Measurements from ENCODE around the gene GCHFR. TPM values are rescaled to one million over a fixed set of nuclear protein-coding genes. Genes with fewer than 3 reads are reported as not detected.

Gene GCHFR
- 12.1 TPM for total RNA-seq (2013)
- polyA plus RNA-seq (10 to 100 TPM; 19.1 to 46.7 (median 45.9) TPM), polyA minus RNA-seq (9.0 and 16.4 TPM in 2 replicates), total RNA-seq (0.34 to 5.7 (median 2.9) reads per million in 11 experiments)

DNA sequence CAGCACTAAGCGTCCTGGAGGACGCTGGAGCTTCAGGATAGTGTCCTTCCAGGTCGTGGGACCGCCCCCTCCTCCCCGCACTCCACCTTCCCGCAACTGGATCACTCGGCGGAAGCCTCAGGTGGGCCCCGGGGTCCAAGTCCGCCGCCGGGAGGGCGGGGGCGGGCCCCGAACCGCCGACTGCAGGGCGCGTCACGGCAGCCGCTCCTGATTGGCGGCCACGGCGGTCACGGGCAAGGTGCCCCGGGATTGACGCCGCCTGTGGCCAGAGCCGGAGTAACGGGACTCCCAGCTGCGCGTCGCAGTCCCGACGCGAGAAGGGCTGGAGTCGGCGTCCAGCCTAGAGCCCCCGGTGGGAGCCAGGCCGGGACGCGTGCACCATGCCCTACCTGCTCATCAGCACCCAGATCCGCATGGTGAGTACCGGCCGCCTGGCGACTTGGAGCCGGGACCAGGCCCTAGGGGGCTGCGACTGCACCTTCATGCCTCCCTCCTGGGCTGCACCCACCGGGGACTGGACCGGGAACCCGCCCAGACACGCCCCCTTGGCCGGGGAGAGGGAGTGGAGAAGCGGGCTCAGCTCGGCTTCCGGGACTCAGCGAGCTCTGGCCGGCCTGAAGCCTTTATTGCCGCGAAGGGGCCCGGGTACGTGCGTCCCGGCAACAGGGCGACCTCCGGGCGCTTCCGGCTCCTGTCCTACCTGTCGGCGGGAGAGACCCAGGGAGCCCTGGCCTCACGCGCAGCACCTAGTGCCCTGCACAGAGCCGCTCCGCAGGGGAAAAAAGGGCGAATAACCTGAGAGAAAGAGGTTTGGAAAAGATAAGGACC lies at the start of gene GCHFR:
GCHFR (plus strand) TSS at position 268 of the 828 bp plus-strand sequence; CDS start at position 381, 113 bp downstream.
- Histone ChIP-seq H4K20me1 (ENCODE audit: insufficient read depth, low read length) (no peaks in the 10 kb centered on the region), H3K4me2 (replicated peaks; ENCODE audit: extremely low read depth, low read length, poor library complexity, severe bottlenecking) (peak within 1 kb of the TSS; percentile 95), H3K27me3 (ENCODE audit: control insufficient read depth in 2 of 2, insufficient read depth in 2 of 2, low read length in 2 of 2) (no peaks in the 10 kb centered on the region), H3K27ac (ENCODE audit: low read depth in 1 of 2, low read length in 2 of 2) (peak within 1 kb of the TSS; percentile 70 to 82), H2AFZ (ENCODE audit: insufficient read depth, low read depth, low read length, poor library complexity, severe bottlenecking) (peak within 1 kb of the TSS; percentile 94), H3K79me2 (ENCODE audit: insufficient read depth, low read length) (no peaks in the 10 kb centered on the region), H3K4me3 (replicated peaks in 1 of 3; ENCODE audit: low read depth in 2 of 3, low read length in 3 of 3) (peak within 1 kb of the TSS; percentile 59 to 89 (median 62)), H3K9me3 (replicated peaks in 1 of 2; ENCODE audit: control insufficient read depth in 1 of 2, insufficient read depth in 1 of 2, low read length in 2 of 2) (no peaks in the 10 kb centered on the region), H3K36me3 (replicated peaks in 1 of 2; ENCODE audit: control insufficient read depth in 1 of 2, insufficient read depth in 2 of 2, low read length in 2 of 2) (peaks cover 14 to 19% of the 10 kb centered on the region in 2 donors), H3K9ac (ENCODE audit: insufficient read depth, low read length, poor library complexity, severe bottlenecking) (peak within 1 kb of the TSS; percentile 68), H3K4me1 (ENCODE audit: control insufficient read depth in 1 of 2, insufficient read depth in 2 of 2, low read length in 2 of 2) (peaks cover 41 to 47% of the 10 kb centered on the region in 2 donors)
- Mint-ChIP-seq H3K4me3 (peak within 1 kb of the TSS; percentile 85 to 91), H3K27ac (peak within 1 kb of the TSS; percentile 81 to 97 (median 96)), H3K9me3 (no peaks in the 10 kb centered on the region), H3K27me3 (ENCODE audit: low read depth in 3 of 3) (peaks cover 2 to 12% (median 11%) of the 10 kb centered on the region in 3 donors), H3K4me1 (peaks cover 39% of the 10 kb centered on the region), H3K36me3 (peaks cover 11 to 21% of the 10 kb centered on the region in 2 donors)
- under 1% methylated on average over 75 of the region's 75 CpGs for WGBS (ENCODE audit: insufficient coverage)
- intact Hi-C loops (cut with micrococcal nuclease) = loop anchor here in 1 of 2 donors (10.0 kb wide), 1 partner anchor 69 kb away; the partner anchor contains the start of gene RAD51
- TF ChIP-seq, protein P1, sequence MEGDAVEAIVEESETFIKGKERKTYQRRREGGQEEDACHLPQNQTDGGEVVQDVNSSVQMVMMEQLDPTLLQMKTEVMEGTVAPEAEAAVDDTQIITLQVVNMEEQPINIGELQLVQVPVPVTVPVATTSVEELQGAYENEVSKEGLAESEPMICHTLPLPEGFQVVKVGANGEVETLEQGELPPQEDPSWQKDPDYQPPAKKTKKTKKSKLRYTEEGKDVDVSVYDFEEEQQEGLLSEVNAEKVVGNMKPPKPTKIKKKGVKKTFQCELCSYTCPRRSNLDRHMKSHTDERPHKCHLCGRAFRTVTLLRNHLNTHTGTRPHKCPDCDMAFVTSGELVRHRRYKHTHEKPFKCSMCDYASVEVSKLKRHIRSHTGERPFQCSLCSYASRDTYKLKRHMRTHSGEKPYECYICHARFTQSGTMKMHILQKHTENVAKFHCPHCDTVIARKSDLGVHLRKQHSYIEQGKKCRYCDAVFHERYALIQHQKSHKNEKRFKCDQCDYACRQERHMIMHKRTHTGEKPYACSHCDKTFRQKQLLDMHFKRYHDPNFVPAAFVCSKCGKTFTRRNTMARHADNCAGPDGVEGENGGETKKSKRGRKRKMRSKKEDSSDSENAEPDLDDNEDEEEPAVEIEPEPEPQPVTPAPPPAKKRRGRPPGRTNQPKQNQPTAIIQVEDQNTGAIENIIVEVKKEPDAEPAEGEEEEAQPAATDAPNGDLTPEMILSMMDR (IDR thresholded peaks at IDR 0.05) = peak; percentile 57
- DNase-seq = peak; percentile 56 to 58 (median 57)

DNA sequence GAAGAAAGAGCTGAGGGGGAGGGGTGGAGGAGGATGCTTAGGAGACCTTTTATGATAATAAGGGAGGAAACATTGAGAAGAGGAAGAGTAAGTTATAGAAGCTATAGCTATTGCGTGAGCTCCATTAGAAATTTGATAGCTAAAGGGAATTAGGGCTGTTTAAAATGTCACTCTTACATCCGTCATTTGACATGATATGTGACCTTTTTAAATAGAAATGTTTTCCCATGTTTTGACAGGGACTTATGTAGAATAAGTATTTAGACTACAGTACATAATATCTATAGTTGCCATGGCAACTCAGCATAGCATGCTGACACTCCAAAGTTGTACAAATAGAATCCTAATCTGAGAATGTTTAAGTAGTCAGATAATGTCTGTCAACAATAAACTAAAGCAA lies 49.7 kb upstream of the GCHFR start:
- Mint-ChIP-seq H3K27ac (no peak overlapping the region), H3K9me3 (no peaks in the 10 kb centered on the region), H3K27me3 (ENCODE audit: low read depth in 3 of 3) (peaks cover 0 to 2% (median 0%) of the 10 kb centered on the region in 3 donors), H3K4me1 (no peaks in the 10 kb centered on the region), H3K4me3 (no peak overlapping the region), H3K36me3 (peaks cover 25 to 51% of the 10 kb centered on the region in 2 donors)
- no peak for DNase-seq
- Histone ChIP-seq H3K27ac (ENCODE audit: low read depth in 1 of 2, low read length in 2 of 2) (no peak overlapping the region), H3K9me3 (replicated peaks in 1 of 2; ENCODE audit: control insufficient read depth in 1 of 2, insufficient read depth in 1 of 2, low read length in 2 of 2) (no peaks in the 10 kb centered on the region), H3K4me2 (replicated peaks; ENCODE audit: extremely low read depth, low read length, poor library complexity, severe bottlenecking) (no peak overlapping the region), H3K4me1 (ENCODE audit: control insufficient read depth in 1 of 2, insufficient read depth in 2 of 2, low read length in 2 of 2) (no peaks in the 10 kb centered on the region), H3K27me3 (ENCODE audit: control insufficient read depth in 2 of 2, insufficient read depth in 2 of 2, low read length in 2 of 2) (no peaks in the 10 kb centered on the region), H4K20me1 (ENCODE audit: insufficient read depth, low read length) (no peaks in the 10 kb centered on the region), H3K4me3 (replicated peaks in 1 of 3; ENCODE audit: low read depth in 2 of 3, low read length in 3 of 3) (no peak overlapping the region), H3K79me2 (ENCODE audit: insufficient read depth, low read length) (no peaks in the 10 kb centered on the region), H3K9ac (ENCODE audit: insufficient read depth, low read length, poor library complexity, severe bottlenecking) (no peak overlapping the region), H2AFZ (ENCODE audit: insufficient read depth, low read depth, low read length, poor library complexity, severe bottlenecking) (no peak overlapping the region), H3K36me3 (replicated peaks in 1 of 2; ENCODE audit: control insufficient read depth in 1 of 2, insufficient read depth in 2 of 2, low read length in 2 of 2) (peaks cover 15 to 55% of the 10 kb centered on the region in 2 donors)
- intact Hi-C loops (cut with micrococcal nuclease) = no loop called here
- no CpG with 5 or more reads among the region's 2 CpGs for WGBS (ENCODE audit: insufficient coverage)
- TF ChIP-seq, protein P1 (IDR thresholded peaks at IDR 0.05) = no peak
